GM18873 (cell line): ENCODE measurements around the gene AADACL4.
"Not testable (repeated sequence)": the region's sequence is repeated elsewhere in the genome, so short reads cannot be mapped to it uniquely, and the experiment has no call there.

Experiments
- ATAC-seq: cut with Tn5 transposase; IDR thresholded peaks from one replicate; pipeline ENCODE4 v1.9.1; 2021; ENCODE audit warnings: mild to moderate bottlenecking, moderate library complexity, moderate number of reproducible peaks; ENCODE audit not compliant: unreplicated experiment, low FRiP score

Gene AADACL4

GRCh38 chr1:12656575-12656974 is 12.7 kb downstream of the AADACL4 start:
- no peak for ATAC-seq

- no peak for ATAC-seq
Observed at GRCh38 chr1:12657060-12657884, 13.4 kb downstream of the AADACL4 start.

GRCh38 chr1:12657885-12658512 is 14.1 kb downstream of the AADACL4 start:
- not testable (repeated sequence) for ATAC-seq

- ATAC-seq: no peak
Observed at GRCh38 chr1:12658531-12659453, 14.9 kb downstream of the AADACL4 start.

GRCh38 chr1:12661606-12662219 is 17.8 kb downstream of the AADACL4 start:
- no peak for ATAC-seq

GRCh38 chr1:12662556-12662955 is 18.7 kb downstream of the AADACL4 start:
- no peak for ATAC-seq

- no peak for ATAC-seq
Observed at GRCh38 chr1:12665511-12665910, 21.6 kb downstream of the AADACL4 start.

- no peak for ATAC-seq
Observed at GRCh38 chr1:12666141-12666735, 22.4 kb downstream of the AADACL4 start.

- no peak for ATAC-seq
Observed at GRCh38 chr1:12669529-12670068, 25.7 kb downstream of the AADACL4 start.

GRCh38 chr1:12674358-12674757 is 30.5 kb downstream of the AADACL4 start:
- ATAC-seq: no peak

- ATAC-seq: not testable (repeated sequence)
Observed at GRCh38 chr1:12676122-12676521, 32.2 kb downstream of the AADACL4 start.

- ATAC-seq: no peak
Observed at GRCh38 chr1:12677565-12677964, 33.7 kb downstream of the AADACL4 start.

- ATAC-seq: no peak
Observed at GRCh38 chr1:12678350-12678749, 34.5 kb downstream of the AADACL4 start.

- ATAC-seq: no peak
Observed at GRCh38 chr1:12678820-12679219, 34.9 kb downstream of the AADACL4 start.

GRCh38 chr1:12690156-12690555 is 46.3 kb downstream of the AADACL4 start:
- ATAC-seq: no peak

- ATAC-seq: no peak
Observed at GRCh38 chr1:12692967-12693782, 49.3 kb downstream of the AADACL4 start.

GRCh38 chr1:12696658-12697057 is 52.8 kb downstream of the AADACL4 start:
- no peak for ATAC-seq

GRCh38 chr1:12697397-12697796 is 53.5 kb downstream of the AADACL4 start:
- no peak for ATAC-seq
